Breast epithelium (tissue), 3 donors: ENCODE data around the gene ZNF831.

ENCODE experiments used
- POLR2A ChIP-seq: fragments of 450-650 bp; IDR thresholded peaks from one replicate; pipeline ENCODE4 v1.6.1; 2016; ENCODE audit warnings: antibody characterized with exemption, mild to moderate bottlenecking, moderate library complexity
- POLR2AphosphoS5 ChIP-seq, 3 donors: sonication (generic); formaldehyde crosslinking; IDR thresholded peaks; one replicate each; pipeline ENCODE4 v1.6.1; 2017; ENCODE audit warnings: antibody characterized with exemption in 3 of 3
- TF ChIP-seq, protein P1 (sequence below), 3 donors: fragments of 450-650 bp; IDR thresholded peaks; one replicate each; pipeline ENCODE4 v1.5.1; 2016 to 2017; ENCODE audit warnings: antibody characterized with exemption in 3 of 3, mild to moderate bottlenecking in 3 of 3, moderate library complexity in 3 of 3

DNA sequence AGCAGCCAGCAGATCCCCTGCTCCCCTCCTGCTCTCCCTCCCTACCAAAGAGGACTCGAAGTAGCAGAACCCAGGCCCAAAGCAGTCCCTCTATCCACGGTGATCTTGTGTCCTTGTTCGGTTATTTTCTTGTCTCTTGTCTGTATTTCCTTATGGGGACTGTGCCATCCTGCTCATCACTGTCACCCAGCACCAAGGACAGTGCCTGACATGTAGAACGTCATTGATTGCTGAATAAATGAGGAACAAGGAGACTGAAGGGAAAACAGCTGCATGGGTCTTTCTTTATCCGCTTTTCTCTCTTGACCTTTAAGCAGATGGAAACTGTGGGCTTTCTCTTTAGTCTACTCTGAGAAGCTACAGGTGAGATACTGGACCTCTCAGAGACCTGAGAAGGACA lies 29.4 kb upstream of the ZNF831 start:
- TF ChIP-seq POLR2A (no peak), POLR2AphosphoS5 (IDR thresholded peaks at IDR 0.05) (no peak)
- TF ChIP-seq, protein P1, sequence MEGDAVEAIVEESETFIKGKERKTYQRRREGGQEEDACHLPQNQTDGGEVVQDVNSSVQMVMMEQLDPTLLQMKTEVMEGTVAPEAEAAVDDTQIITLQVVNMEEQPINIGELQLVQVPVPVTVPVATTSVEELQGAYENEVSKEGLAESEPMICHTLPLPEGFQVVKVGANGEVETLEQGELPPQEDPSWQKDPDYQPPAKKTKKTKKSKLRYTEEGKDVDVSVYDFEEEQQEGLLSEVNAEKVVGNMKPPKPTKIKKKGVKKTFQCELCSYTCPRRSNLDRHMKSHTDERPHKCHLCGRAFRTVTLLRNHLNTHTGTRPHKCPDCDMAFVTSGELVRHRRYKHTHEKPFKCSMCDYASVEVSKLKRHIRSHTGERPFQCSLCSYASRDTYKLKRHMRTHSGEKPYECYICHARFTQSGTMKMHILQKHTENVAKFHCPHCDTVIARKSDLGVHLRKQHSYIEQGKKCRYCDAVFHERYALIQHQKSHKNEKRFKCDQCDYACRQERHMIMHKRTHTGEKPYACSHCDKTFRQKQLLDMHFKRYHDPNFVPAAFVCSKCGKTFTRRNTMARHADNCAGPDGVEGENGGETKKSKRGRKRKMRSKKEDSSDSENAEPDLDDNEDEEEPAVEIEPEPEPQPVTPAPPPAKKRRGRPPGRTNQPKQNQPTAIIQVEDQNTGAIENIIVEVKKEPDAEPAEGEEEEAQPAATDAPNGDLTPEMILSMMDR (IDR thresholded peaks at IDR 0.05), result no peak
